Gastrocnemius medialis (tissue), 4 donors: ENCODE measurements around the gene PVRIG. TPM values are rescaled to one million over a fixed set of nuclear protein-coding genes. Genes with fewer than 3 reads are reported as not detected.
"Not testable (repeated sequence)": the region's sequence is repeated elsewhere in the genome, so short reads cannot be mapped to it uniquely, and the experiment has no call there.

ENCODE experiments used
- ATAC-seq, 2 donors: fragments of 150-250 bp; one replicate each; pipeline ENCODE4 v1.9.1; 2016
- DNase-seq, 2 donors: peaks; one replicate each; pipeline ENCODE4 v3.0.0-alpha.2; 2019
- H3K27ac ChIP-seq, 4 donors: fragments of 200-600 bp; sonication (generic); 1 replicate in 1 of 4; 2 replicates in 3 of 4; pipeline ENCODE4 v1.5.1; 2016 to 2018; ENCODE audit warnings: mild to moderate bottlenecking in 2 of 4, moderate library complexity in 1 of 4
- H3K27me3 ChIP-seq, 3 donors: fragments of 200-600 bp; sonication (generic) in 2 of 3; 1 replicate in 1 of 3; 2 replicates in 2 of 3; pipeline versions ENCODE4 v1.5.1 to v1.6.0; 2016 to 2019; ENCODE audit warnings: mild to moderate bottlenecking in 1 of 3, moderate library complexity in 1 of 3
- H3K36me3 ChIP-seq, 2 donors: fragments of 200-600 bp; sonication (generic) in 1 of 2; one replicate each; pipeline ENCODE4 v1.5.1; 2017 to 2018
- H3K4me1 ChIP-seq, 2 donors: fragments of 200-600 bp; sonication (generic) in 1 of 2; one replicate each; pipeline ENCODE4 v1.5.1; 2016 to 2017; ENCODE audit warnings: mild to moderate bottlenecking in 2 of 2
- H3K4me3 ChIP-seq, 4 donors: fragments of 200-600 bp; sonication (generic) in 3 of 4; 1 replicate in 1 of 4; 2 replicates in 3 of 4; pipeline ENCODE4 v1.5.1; 2016 to 2019; ENCODE audit warnings: mild to moderate bottlenecking in 2 of 4
- H3K9me3 ChIP-seq, 3 donors: fragments of 200-600 bp; sonication (generic) in 2 of 3; 1 replicate in 1 of 3; 2 replicates in 2 of 3; pipeline ENCODE4 v1.5.1; 2016 to 2019
- CTCF ChIP-seq, 5 experiments: fragments of 450-650 bp in 3 of 5; fragments of 200-600 bp in 2 of 5; sonication (generic) in 2 of 5; IDR thresholded peaks in 4 of 5; conservative IDR thresholded peaks in 1 of 5; 1 replicate in 4 of 5; 2 replicates in 1 of 5; pipeline ENCODE4 v1.5.1; 2016 to 2019; ENCODE audit warnings: antibody characterized with exemption in 5 of 5, mild to moderate bottlenecking in 3 of 5, moderate library complexity in 3 of 5
- POLR2A ChIP-seq, 2 donors: fragments of 450-650 bp; IDR thresholded peaks; one replicate each; pipeline ENCODE4 v1.6.1; 2017; ENCODE audit warnings: antibody characterized with exemption in 2 of 2, mild to moderate bottlenecking in 2 of 2, moderate library complexity in 2 of 2
- in situ Hi-C, 4 donors: fragments of 200-750 bp; cut with MboI; loops; one replicate each; pipeline versions ENCODE4 v1.15.0 to v1.8.0; 2017; ENCODE audit warnings: low sequenced_read_pairs in 4 of 4
- intact Hi-C: fragments of 100-400 bp; cut with DNase I; formaldehyde crosslinking; loops from one replicate; pipeline ENCODE4 v1.15.1; 2023; ENCODE audit warnings: low total_unique reads
- total RNA-seq, 4 donors: library from RNA; depleted of rRNA; stranded (reverse); fragments of >200 nt; gene quantifications; one replicate each; pipeline versions ENCODE4 v1.1.0 to v1.2.3, GENCODE V29; 2016

PVRIG gene
- total RNA-seq, 4 donors from 2014 or later: not detected

- intact Hi-C loops (no loop called here), in situ Hi-C loops (no loop called here)
- DNase-seq: peak; percentile 85 to 91
- H3K9me3 ChIP-seq: no peaks in the 10 kb centered on the region
- peaks cover 4 to 13% (median 5%) of the 10 kb centered on the region in 3 donors for H3K27me3 ChIP-seq
- ATAC-seq: peak; percentile 89 to 92
- peaks cover 7 to 15% of the 10 kb centered on the region in 2 donors for H3K4me1 ChIP-seq
- peak within 1 kb of the TSS; percentile 41 to 62 (median 48) for H3K4me3 ChIP-seq
- H3K36me3 ChIP-seq: no peaks in the 10 kb centered on the region
- TF ChIP-seq POLR2A (IDR thresholded peaks at IDR 0.05) (no peak), CTCF (IDR thresholded peaks at IDR 0.05 in 4 of 5, conservative IDR thresholded peaks at IDR 0.05 in 1 of 5) (no peak)
- H3K27ac ChIP-seq: peak within 1 kb of the TSS in 2 of 4 donors; percentile 13 to 21
These were observed 42.4 kb upstream of the PVRIG start, which contains the start of the genes GPC2 and STAG3 for GRCh38 chr7:100177045-100178001. Gene GPC2, minus strand, starts transcription at chr7:100177381. Its CDS starts 182 bp downstream, at chr7:100177199. Gene STAG3, plus strand, starts transcription at chr7:100177918. Its CDS starts 2,639 bp downstream, at chr7:100180557.

- H3K27ac ChIP-seq, H3K4me3 ChIP-seq, DNase-seq, ATAC-seq, H3K9me3 ChIP-seq, H3K36me3 ChIP-seq, intact Hi-C loops, in situ Hi-C loops, H3K27me3 ChIP-seq: not testable (repeated sequence)
- peaks cover 7 to 15% of the 10 kb centered on the region in 2 donors for H3K4me1 ChIP-seq
These were observed 39.7 kb upstream of the PVRIG start for GRCh38 chr7:100180084-100180483.

- H3K36me3 ChIP-seq, H3K27ac ChIP-seq, in situ Hi-C loops, H3K4me1 ChIP-seq, H3K4me3 ChIP-seq, H3K27me3 ChIP-seq, intact Hi-C loops, DNase-seq, ATAC-seq, H3K9me3 ChIP-seq: not testable (repeated sequence)
These were observed 37.1 kb upstream of the PVRIG start for GRCh38 chr7:100182616-100183015.

GRCh38 chr7:100183090-100183489, 36.7 kb upstream of the PVRIG start:
- H3K9me3 ChIP-seq, H3K27ac ChIP-seq, H3K36me3 ChIP-seq, in situ Hi-C loops, H3K27me3 ChIP-seq, intact Hi-C loops, H3K4me3 ChIP-seq, ATAC-seq, H3K4me1 ChIP-seq, DNase-seq: not testable (repeated sequence)

GRCh38 chr7:100185726-100186125, 34.0 kb upstream of the PVRIG start:
- in situ Hi-C loops: no loop called here
- Histone ChIP-seq H3K27me3 (peaks cover 0 to 9% (median 5%) of the 10 kb centered on the region in 3 donors), H3K4me1 (no peaks in the 10 kb centered on the region), H3K4me3 (no peak overlapping the region), H3K27ac (no peak overlapping the region), H3K36me3 (no peaks in the 10 kb centered on the region), H3K9me3 (no peaks in the 10 kb centered on the region)
- TF ChIP-seq CTCF (IDR thresholded peaks at IDR 0.05 in 4 of 5, conservative IDR thresholded peaks at IDR 0.05 in 1 of 5) (no peak), POLR2A (IDR thresholded peaks at IDR 0.05) (no peak)
- DNase-seq: no peak
- ATAC-seq: no peak
- intact Hi-C loops: no loop called here

GRCh38 chr7:100189061-100189460, 30.7 kb upstream of the PVRIG start:
- no peaks in the 10 kb centered on the region for H3K9me3 ChIP-seq
- H3K4me3 ChIP-seq: no peak overlapping the region
- intact Hi-C loops (no loop called here), in situ Hi-C loops (no loop called here)
- no peaks in the 10 kb centered on the region for H3K36me3 ChIP-seq
- ATAC-seq (no peak), DNase-seq (no peak)
- no peaks in the 10 kb centered on the region for H3K4me1 ChIP-seq
- no peaks in the 10 kb centered on the region for H3K27me3 ChIP-seq
- TF ChIP-seq POLR2A (IDR thresholded peaks at IDR 0.05) (no peak), CTCF (IDR thresholded peaks at IDR 0.05 in 4 of 5, conservative IDR thresholded peaks at IDR 0.05 in 1 of 5) (no peak)
- H3K27ac ChIP-seq: no peak overlapping the region
